ENCODE measurements around the gene MBOAT2.

The MBOAT2 gene

DNA sequence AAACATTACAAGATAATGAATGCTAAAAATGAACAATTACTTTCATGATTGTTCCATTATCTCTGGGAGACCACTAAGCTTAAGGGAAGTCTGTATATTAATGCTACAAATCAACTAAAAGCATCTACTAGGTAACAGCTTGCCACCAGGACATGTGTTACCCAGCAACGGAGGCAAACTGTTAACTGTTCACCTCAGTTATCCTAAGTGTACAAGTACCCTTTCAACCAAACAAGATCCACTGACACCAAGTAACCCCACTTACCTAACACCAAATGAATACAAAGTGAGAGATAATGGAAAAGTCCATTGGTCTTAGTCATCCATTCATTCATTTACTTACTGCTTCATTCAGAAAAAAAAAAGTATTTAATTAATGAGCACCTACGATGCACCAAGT is 111.4 kb downstream of the MBOAT2 start:
- Histone ChIP-seq H3K4me2 (ENCODE audit: low read depth, low read length, poor library complexity, severe bottlenecking) (no peak overlapping the region), H3K9me2 (replicated peaks; ENCODE audit: low read depth, low read length) (no peaks in the 10 kb centered on the region), H3K4me1 (ENCODE audit: insufficient read depth, low read length, poor library complexity, severe bottlenecking) (peaks cover 17% of the 10 kb centered on the region), H3K9ac (ENCODE audit: low read depth, low read length, poor library complexity, severe bottlenecking) (no peak overlapping the region), H3F3A (ENCODE audit: low read depth) (no peaks in the 10 kb centered on the region), H3K36me3 (ENCODE audit: insufficient read depth, low read length) (peaks cover 13% of the 10 kb centered on the region; the same call in 1 of the 2 replicates), H3K79me2 (ENCODE audit: insufficient read depth, low read length) (no peaks in the 10 kb centered on the region), H3K4me3 (ENCODE audit: low read length, poor library complexity, severe bottlenecking) (no peak overlapping the region), H3K9me3 (ENCODE audit: insufficient read depth, low read depth, low read length) (peaks cover 5% of the 10 kb centered on the region; the same call in 1 of the 2 replicates), H4K20me1 (ENCODE audit: insufficient read depth, low read length, poor library complexity, severe bottlenecking) (peaks cover 9% of the 10 kb centered on the region), H3K27me3 (ENCODE audit: insufficient read depth, low read length, poor library complexity, severe bottlenecking) (no peaks in the 10 kb centered on the region), H2AFZ (ENCODE audit: low read length) (no peak overlapping the region)
- TF ChIP-seq EZH2phosphoT487 (IDR thresholded peaks at IDR 0.05; ENCODE audit: borderline replicate concordance) = no peak
- no peak for TF ChIP-seq CTCF (conservative IDR thresholded peaks at IDR 0.05; ENCODE audit: low read length)

GRCh38 chr2:8889978-8890377 is 113.5 kb downstream of the MBOAT2 start:
- H3K9ac ChIP-seq (ENCODE audit: low read depth, low read length, poor library complexity, severe bottlenecking) = no peak overlapping the region
- no peak overlapping the region for H3K4me3 ChIP-seq (ENCODE audit: low read length, poor library complexity, severe bottlenecking)
- H3F3A ChIP-seq (ENCODE audit: low read depth) = peaks cover 3% of the 10 kb centered on the region; the same call in 1 of the 2 replicates
- H3K9me3 ChIP-seq (ENCODE audit: insufficient read depth, low read depth, low read length) = no peaks in the 10 kb centered on the region
- H4K20me1 ChIP-seq (ENCODE audit: insufficient read depth, low read length, poor library complexity, severe bottlenecking) = peaks cover 10% of the 10 kb centered on the region
- no peaks in the 10 kb centered on the region for H3K79me2 ChIP-seq (ENCODE audit: insufficient read depth, low read length)
- TF ChIP-seq CTCF (conservative IDR thresholded peaks at IDR 0.05; ENCODE audit: low read length) (no peak), EZH2phosphoT487 (IDR thresholded peaks at IDR 0.05; ENCODE audit: borderline replicate concordance) (no peak)
- H3K27me3 ChIP-seq (ENCODE audit: insufficient read depth, low read length, poor library complexity, severe bottlenecking) = no peaks in the 10 kb centered on the region
- no peak overlapping the region for H2AFZ ChIP-seq (ENCODE audit: low read length)
- no peaks in the 10 kb centered on the region for H3K9me2 ChIP-seq (replicated peaks; ENCODE audit: low read depth, low read length)
- peaks cover 38% of the 10 kb centered on the region for H3K4me1 ChIP-seq (ENCODE audit: insufficient read depth, low read length, poor library complexity, severe bottlenecking)
- no peak overlapping the region for H3K4me2 ChIP-seq (ENCODE audit: low read depth, low read length, poor library complexity, severe bottlenecking)
- peaks cover 6% of the 10 kb centered on the region; the same call in 1 of the 2 replicates for H3K36me3 ChIP-seq (ENCODE audit: insufficient read depth, low read length)

GRCh38 chr2:8888963-8889362 is 114.5 kb downstream of the MBOAT2 start:
- no peaks in the 10 kb centered on the region for H3K9me3 ChIP-seq (ENCODE audit: insufficient read depth, low read depth, low read length)

More at GRCh38 chr2:8888963-8889362, 114.5 kb downstream of the MBOAT2 start:
- Histone ChIP-seq H4K20me1 (ENCODE audit: insufficient read depth, low read length, poor library complexity, severe bottlenecking) (peaks cover 10% of the 10 kb centered on the region), H3K4me2 (ENCODE audit: low read depth, low read length, poor library complexity, severe bottlenecking) (no peak overlapping the region), H2AFZ (ENCODE audit: low read length) (no peak overlapping the region), H3K9ac (ENCODE audit: low read depth, low read length, poor library complexity, severe bottlenecking) (no peak overlapping the region), H3K36me3 (ENCODE audit: insufficient read depth, low read length) (no peaks in the 10 kb centered on the region), H3F3A (ENCODE audit: low read depth) (peaks cover 3% of the 10 kb centered on the region; the same call in 1 of the 2 replicates), H3K4me3 (ENCODE audit: low read length, poor library complexity, severe bottlenecking) (no peak overlapping the region), H3K4me1 (ENCODE audit: insufficient read depth, low read length, poor library complexity, severe bottlenecking) (peaks cover 42% of the 10 kb centered on the region), H3K27me3 (ENCODE audit: insufficient read depth, low read length, poor library complexity, severe bottlenecking) (no peaks in the 10 kb centered on the region), H3K79me2 (ENCODE audit: insufficient read depth, low read length) (no peaks in the 10 kb centered on the region), H3K9me2 (replicated peaks; ENCODE audit: low read depth, low read length) (no peaks in the 10 kb centered on the region)
- no peak for TF ChIP-seq EZH2phosphoT487 (IDR thresholded peaks at IDR 0.05; ENCODE audit: borderline replicate concordance)
- no peak for TF ChIP-seq CTCF (conservative IDR thresholded peaks at IDR 0.05; ENCODE audit: low read length)

Measured in Loucy (cell line).